Measurements from ENCODE around the gene TRA2A. TPM values are rescaled to one million over a fixed set of nuclear protein-coding genes. Genes with fewer than 3 reads are reported as not detected.

The TRA2A gene
- total and polyA plus RNA-seq, 9 of the 15 experiments (the other 6 are each of a cell fraction or from before 2014, with no cell fraction given), result 22.7 to 210 (median 73.9) TPM

DNA sequence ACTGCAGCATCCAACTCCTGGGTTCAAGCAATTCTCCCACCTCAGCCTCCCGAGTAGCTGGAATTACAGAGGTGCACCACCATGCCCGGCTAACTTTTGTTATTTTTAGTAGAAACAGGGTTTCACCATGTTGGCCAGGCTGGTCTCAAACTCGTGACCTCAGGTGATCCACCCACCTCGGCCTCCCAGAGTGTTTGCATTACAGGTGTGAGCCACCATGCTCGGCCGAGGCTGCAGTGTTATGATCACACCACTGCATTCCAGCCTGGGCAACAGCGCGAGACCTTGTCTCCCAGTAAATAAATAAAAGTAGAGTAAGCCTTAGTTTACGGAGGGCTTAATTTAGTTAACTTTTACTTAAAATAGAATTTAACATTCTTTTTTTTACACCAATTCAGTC is 37.8 kb downstream of the TRA2A start:
- CTCF ChIA-PET (ENCODE audit: low intra/inter-chr PET ratio), result no interaction called here
- no TSS peak for BruUV-seq (replicated peaks)
- H3K9ac ChIP-seq (ENCODE audit: insufficient read depth in 1 of 2, low read depth in 2 of 2, low read length in 2 of 2), result no peak overlapping the region
- TF ChIP-seq BRD4 (IDR thresholded peaks at IDR 0.05) (no peak), NCOR1 (IDR thresholded peaks at IDR 0.05) (no peak), PML (IDR thresholded peaks at IDR 0.05; ENCODE audit: low read length) (no peak), TEAD4 (IDR thresholded peaks at IDR 0.05; ENCODE audit: low read length) (no peak), TEAD4 (CRISPR knock-in tag; IDR thresholded peaks at IDR 0.05; ENCODE audit: borderline replicate concordance) (no peak), C11orf30 (IDR thresholded peaks at IDR 0.05; ENCODE audit: low read depth) (no peak), ZNF140 (CRISPR knock-in tag; IDR thresholded peaks at IDR 0.05) (no peak), HDAC2 (IDR thresholded peaks at IDR 0.05) (no peak), MCM2 (IDR thresholded peaks at IDR 0.05; ENCODE audit: low read depth) (no peak), GATAD2A (IDR thresholded peaks at IDR 0.05) (no peak), RUNX1 (IDR thresholded peaks at IDR 0.05; ENCODE audit: low read depth) (no peak), ZNF316 (IDR thresholded peaks at IDR 0.05) (no peak), IFI16 (CRISPR knock-in tag; IDR thresholded peaks at IDR 0.05) (no peak), SIN3B (IDR thresholded peaks at IDR 0.05; ENCODE audit: low read depth) (no peak)
- TF ChIP-seq, protein P1, sequence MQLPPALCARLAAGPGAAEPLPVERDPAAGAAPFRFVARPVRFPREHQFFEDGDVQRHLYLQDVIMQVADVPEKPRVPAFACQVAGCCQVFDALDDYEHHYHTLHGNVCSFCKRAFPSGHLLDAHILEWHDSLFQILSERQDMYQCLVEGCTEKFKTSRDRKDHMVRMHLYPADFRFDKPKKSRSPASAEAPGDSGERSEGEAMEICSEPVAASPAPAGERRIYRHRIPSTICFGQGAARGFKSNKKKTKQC (CRISPR knock-in tag; IDR thresholded peaks at IDR 0.05), result no peak
- TF ChIP-seq, protein P2, sequence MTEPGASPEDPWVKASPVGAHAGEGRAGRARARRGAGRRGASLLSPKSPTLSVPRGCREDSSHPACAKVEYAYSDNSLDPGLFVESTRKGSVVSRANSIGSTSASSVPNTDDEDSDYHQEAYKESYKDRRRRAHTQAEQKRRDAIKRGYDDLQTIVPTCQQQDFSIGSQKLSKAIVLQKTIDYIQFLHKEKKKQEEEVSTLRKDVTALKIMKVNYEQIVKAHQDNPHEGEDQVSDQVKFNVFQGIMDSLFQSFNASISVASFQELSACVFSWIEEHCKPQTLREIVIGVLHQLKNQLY (CRISPR knock-in tag; conservative IDR thresholded peaks at IDR 0.05), result no peak
- TF ChIP-seq, protein P3, sequence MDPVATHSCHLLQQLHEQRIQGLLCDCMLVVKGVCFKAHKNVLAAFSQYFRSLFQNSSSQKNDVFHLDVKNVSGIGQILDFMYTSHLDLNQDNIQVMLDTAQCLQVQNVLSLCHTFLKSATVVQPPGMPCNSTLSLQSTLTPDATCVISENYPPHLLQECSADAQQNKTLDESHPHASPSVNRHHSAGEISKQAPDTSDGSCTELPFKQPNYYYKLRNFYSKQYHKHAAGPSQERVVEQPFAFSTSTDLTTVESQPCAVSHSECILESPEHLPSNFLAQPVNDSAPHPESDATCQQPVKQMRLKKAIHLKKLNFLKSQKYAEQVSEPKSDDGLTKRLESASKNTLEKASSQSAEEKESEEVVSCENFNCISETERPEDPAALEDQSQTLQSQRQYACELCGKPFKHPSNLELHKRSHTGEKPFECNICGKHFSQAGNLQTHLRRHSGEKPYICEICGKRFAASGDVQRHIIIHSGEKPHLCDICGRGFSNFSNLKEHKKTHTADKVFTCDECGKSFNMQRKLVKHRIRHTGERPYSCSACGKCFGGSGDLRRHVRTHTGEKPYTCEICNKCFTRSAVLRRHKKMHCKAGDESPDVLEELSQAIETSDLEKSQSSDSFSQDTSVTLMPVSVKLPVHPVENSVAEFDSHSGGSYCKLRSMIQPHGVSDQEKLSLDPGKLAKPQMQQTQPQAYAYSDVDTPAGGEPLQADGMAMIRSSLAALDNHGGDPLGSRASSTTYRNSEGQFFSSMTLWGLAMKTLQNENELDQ (CRISPR knock-in tag; IDR thresholded peaks at IDR 0.05; ENCODE audit: borderline replicate concordance), result no peak
- TF ChIP-seq, protein P4, sequence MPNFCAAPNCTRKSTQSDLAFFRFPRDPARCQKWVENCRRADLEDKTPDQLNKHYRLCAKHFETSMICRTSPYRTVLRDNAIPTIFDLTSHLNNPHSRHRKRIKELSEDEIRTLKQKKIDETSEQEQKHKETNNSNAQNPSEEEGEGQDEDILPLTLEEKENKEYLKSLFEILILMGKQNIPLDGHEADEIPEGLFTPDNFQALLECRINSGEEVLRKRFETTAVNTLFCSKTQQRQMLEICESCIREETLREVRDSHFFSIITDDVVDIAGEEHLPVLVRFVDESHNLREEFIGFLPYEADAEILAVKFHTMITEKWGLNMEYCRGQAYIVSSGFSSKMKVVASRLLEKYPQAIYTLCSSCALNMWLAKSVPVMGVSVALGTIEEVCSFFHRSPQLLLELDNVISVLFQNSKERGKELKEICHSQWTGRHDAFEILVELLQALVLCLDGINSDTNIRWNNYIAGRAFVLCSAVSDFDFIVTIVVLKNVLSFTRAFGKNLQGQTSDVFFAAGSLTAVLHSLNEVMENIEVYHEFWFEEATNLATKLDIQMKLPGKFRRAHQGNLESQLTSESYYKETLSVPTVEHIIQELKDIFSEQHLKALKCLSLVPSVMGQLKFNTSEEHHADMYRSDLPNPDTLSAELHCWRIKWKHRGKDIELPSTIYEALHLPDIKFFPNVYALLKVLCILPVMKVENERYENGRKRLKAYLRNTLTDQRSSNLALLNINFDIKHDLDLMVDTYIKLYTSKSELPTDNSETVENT (CRISPR knock-in tag; IDR thresholded peaks at IDR 0.05), result no peak

More for the DNA sequence above, 37.8 kb downstream of the TRA2A start:
- Histone ChIP-seq H4K20me1 (replicated peaks; ENCODE audit: control insufficient read depth, insufficient read depth, low read length) (no peaks in the 10 kb centered on the region), H3K9me3 (replicated peaks; ENCODE audit: control insufficient read depth, insufficient read depth, low read depth, low read length) (no peaks in the 10 kb centered on the region), H3K36me3 (ENCODE audit: control insufficient read depth, insufficient read depth, low read length) (no peaks in the 10 kb centered on the region), H3K4me2 (ENCODE audit: insufficient read depth, low read length) (no peak overlapping the region), H3K4me1 (replicated peaks in 1 of 2; ENCODE audit: control insufficient read depth in 2 of 2, insufficient read depth in 2 of 2, low read length in 2 of 2) (peaks cover 0 to 11% of the 10 kb centered on the region in 2 experiments; a peak in 3 of 5 replicates), H3K79me2 (ENCODE audit: control insufficient read depth, insufficient read depth, low read length) (peaks cover 9% of the 10 kb centered on the region; the same call in 2 of the 3 replicates), H3K9me1 (ENCODE audit: control insufficient read depth, insufficient read depth, low read length) (no peaks in the 10 kb centered on the region), H2AFZ (ENCODE audit: low read depth, low read length) (no peak overlapping the region), H3K27ac (ENCODE audit: extremely low read depth, low read depth, low read length) (no peak overlapping the region), H3K4me3 (no peak overlapping the region), H3K27me3 (ENCODE audit: control insufficient read depth in 2 of 2, insufficient read depth in 2 of 2, low read length in 2 of 2) (no peaks in the 10 kb centered on the region)
- POLR2A ChIA-PET, result interaction anchor here (0.6 kb wide), 1 partner anchor 37 kb away, joined by 3 read pairs; no protein-coding TSS in a partner anchor
- FAIRE-seq (no peak), ATAC-seq (no peak), DNase-seq (ENCODE audit: extremely low read depth in 1 of 4, low spot score in 3 of 4) (no peak)
- WGBS (ENCODE audit: insufficient coverage, low coverage, missing lambda C conversion rate), result 77% methylated on average over 9 of the region's 9 CpGs
- intact Hi-C loops (cut with micrococcal nuclease) (no loop called here), in situ Hi-C loops (cut with MboI) (no loop called here)

All from K562 (cell line).